AG10803 (cell line): ENCODE data around the gene NEU1.
"Not testable (repeated sequence)": the region's sequence is repeated elsewhere in the genome, so short reads cannot be mapped to it uniquely, and the experiment has no call there.

ENCODE experiments used
- DNase-seq: peaks from one replicate; pipeline ENCODE4 v3.0.0; 2010; ENCODE audit warnings: low read depth
- H3K4me3 ChIP-seq: 2 replicates; pipeline ENCODE4 v1.5.1; 2011; ENCODE audit warnings: mild to moderate bottlenecking, low read length, control low read depth
- CTCF ChIP-seq: conservative IDR thresholded peaks from 2 replicates; pipeline ENCODE4 v1.5.1; 2011; ENCODE audit warnings: mild to moderate bottlenecking, low read length, control low read depth, inconsistent platforms

The NEU1 gene

DNA sequence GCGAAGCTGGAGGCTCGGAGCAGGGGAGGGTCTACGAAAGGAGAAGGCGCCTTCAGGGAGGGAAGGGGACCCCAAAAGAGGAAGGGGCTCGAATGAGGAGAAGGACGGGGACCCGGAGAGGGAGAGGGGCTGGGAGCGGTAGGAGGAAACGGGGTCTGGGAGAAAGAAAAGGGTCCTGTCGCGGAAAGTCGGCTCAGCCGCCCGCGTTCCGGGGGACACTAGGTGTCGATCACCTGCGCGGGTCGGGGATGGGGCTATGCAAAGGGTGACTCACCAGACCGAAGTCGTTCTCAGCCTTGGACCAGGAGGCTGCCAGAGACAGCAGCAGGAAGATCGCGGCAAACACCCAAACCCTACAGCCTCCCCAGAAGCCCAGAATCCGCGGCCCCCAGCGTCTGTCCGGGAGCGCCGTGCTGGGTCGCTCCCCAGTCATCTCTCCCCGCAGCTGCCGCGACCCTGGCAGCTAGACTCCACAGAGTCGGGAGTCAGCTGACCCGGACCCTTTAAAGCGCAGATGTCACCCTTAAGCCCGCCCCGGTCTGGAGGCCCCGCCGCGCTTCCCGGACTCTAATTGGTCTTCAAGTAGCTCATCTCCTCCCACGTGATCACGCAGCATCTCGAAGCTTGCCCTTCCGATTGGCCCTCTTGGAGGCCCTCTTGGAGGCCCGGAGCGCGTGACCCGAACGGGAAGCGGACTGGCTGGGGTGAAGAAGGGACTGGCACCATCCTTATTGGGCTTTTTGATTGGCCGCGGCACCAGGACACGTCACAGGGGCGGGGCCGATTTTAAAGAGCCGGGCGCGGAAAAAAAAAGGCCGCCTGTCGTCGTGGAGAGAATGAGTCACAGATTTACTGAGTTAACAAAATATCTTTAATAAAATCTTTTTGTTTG is at the start of gene NEU1:
Gene NEU1, minus strand, starts transcription at position 478 of the 892 bp plus-strand sequence. Its CDS starts 45 bp downstream, at position 433.
- DNase-seq = peak; percentile 100
- H3K4me3 ChIP-seq = peak within 1 kb of the TSS; percentile 92
- TF ChIP-seq CTCF = no peak

- no peak for DNase-seq
- H3K4me3 ChIP-seq = no peak overlapping the region
- no peak for TF ChIP-seq CTCF
Measured at GRCh38 chr6:31911826-31912585, 49.4 kb upstream of the NEU1 start.

DNA sequence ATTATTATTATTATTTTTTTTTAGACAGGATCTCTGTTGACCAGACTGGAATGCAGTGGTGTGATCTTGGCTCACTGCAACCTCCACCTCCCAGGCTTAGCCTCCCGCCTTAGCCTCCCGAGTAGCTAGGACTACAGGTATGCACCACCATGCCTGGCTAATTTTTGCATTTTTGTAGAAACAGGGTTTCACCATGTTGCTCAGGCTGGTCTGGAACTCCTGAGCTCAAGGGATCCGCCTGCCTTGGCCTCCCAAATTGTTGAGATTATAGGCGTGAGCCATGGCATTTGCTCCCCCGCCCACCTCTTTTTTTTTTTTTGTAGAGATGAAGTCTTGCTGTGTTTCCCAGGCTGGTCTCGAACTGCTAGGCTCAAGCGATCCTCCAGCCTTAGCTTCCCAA is 46.7 kb upstream of the NEU1 start:
- DNase-seq, H3K4me3 ChIP-seq: not testable (repeated sequence)

GRCh38 chr6:31908791-31909190 is 46.2 kb upstream of the NEU1 start:
- no peak overlapping the region for H3K4me3 ChIP-seq
- peak; percentile 14 for DNase-seq
- TF ChIP-seq CTCF = no peak

DNA sequence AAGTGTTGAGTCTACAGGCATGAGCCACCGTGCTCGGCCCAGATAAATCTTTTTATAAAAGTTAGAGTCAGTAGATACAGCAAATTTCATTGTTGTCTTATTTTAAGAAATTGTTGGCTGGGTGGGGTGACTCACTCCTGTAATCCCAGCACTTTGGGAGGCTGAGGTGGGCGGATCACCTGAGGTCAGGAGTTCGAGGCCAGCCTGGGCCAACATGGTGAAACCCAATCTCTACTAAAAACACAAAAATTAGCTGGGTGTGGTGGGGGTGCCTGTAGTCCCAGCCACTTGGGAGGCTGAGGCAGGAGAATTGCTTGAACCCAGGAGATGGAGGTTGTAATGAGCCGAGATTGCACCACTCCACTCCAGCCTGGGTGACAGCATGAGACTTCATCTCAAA is 45.6 kb upstream of the NEU1 start:
- DNase-seq = not testable (repeated sequence)

GRCh38 chr6:31907158-31907813 is 44.7 kb upstream of the NEU1 start:
- no peak for TF ChIP-seq CTCF
- no peak overlapping the region for H3K4me3 ChIP-seq
- DNase-seq = peak; percentile 85

More for the DNA sequence above, 45.6 kb upstream of the NEU1 start:
- not testable (repeated sequence) for H3K4me3 ChIP-seq

DNA sequence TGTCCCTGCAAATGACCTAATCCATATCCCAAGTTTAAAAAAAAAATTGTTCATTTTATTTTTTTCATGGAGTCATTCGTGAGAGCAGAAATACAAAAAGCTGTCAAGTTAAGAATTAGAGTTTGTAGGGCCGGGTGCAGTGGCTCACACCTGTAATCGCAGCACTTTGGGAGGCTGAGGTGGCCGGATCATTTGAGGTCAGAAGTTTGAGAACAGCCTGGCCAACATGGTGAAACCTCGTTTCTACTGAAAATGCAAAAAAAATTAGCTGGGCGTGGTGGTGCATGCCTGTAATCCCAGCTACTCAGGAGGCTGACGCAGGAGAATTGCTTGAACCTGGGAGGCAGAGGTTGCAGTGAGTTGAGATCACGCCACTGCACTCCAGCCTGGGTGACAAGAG is 44.1 kb upstream of the NEU1 start:
- H3K4me3 ChIP-seq, DNase-seq: not testable (repeated sequence)

GRCh38 chr6:31906122-31906521 is 43.5 kb upstream of the NEU1 start:
- no peak for TF ChIP-seq CTCF
- DNase-seq = no peak
- no peak overlapping the region for H3K4me3 ChIP-seq
